HG03520 (cell line): ENCODE results near the gene OR1I1.

ENCODE experiments used
- ATAC-seq: cut with Tn5 transposase; IDR thresholded peaks from one replicate; pipeline ENCODE4 v1.9.1; 2021; ENCODE audit warnings: mild to moderate bottlenecking, moderate library complexity; ENCODE audit not compliant: unreplicated experiment

The OR1I1 gene

DNA sequence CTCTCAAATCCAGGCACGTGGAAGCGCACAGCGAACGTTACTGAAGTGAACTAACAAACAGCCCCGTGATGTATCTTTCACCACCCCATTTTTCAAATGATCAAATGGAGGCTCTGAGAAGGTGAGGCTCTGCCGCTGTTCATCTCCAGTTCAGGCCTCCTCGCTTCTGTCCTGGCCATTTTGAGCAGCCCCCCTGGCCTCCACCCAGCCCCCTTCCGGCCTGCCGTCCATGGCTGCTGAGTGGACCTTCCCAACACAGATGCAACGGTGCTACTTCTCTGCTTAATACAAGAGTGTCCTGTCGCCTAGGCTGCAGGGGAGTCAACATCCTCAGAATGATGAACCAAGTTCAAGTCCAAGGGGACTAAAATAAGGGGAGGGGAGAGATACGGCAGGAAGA is 34.8 kb downstream of the OR1I1 start:
- no peak for ATAC-seq

GRCh38 chr19:15118248-15118647 is 36.2 kb downstream of the OR1I1 start:
- ATAC-seq: no peak

GRCh38 chr19:15118789-15119494 is 36.9 kb downstream of the OR1I1 start:
- ATAC-seq: no peak

- ATAC-seq: no peak
Observed at GRCh38 chr19:15120135-15121026, 38.4 kb downstream of the OR1I1 start.

GRCh38 chr19:15122331-15123030 is 40.5 kb downstream of the OR1I1 start:
- no peak for ATAC-seq

GRCh38 chr19:15123031-15123890 is 41.2 kb downstream of the OR1I1 start:
- ATAC-seq: no peak

DNA sequence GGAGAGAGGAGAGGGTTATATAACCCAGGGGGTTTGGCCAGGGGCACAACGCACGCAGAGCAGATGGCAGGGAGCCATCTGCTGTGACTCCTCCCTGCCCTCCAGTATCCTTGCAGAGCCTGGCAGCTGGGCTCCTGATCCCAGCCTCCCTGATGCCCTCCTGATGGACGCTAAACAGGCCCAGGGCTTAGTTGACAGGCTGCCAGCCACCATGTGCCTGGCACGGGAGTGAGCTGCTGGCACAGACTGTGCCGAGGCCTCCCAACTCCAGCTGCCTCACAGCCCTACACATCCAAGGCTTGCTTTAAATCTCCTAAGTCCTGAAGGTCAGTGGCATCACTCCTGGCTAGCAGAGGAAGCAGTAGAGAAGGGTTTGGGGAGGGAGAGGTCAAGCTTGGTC is 41.9 kb downstream of the OR1I1 start:
- ATAC-seq: no peak

DNA sequence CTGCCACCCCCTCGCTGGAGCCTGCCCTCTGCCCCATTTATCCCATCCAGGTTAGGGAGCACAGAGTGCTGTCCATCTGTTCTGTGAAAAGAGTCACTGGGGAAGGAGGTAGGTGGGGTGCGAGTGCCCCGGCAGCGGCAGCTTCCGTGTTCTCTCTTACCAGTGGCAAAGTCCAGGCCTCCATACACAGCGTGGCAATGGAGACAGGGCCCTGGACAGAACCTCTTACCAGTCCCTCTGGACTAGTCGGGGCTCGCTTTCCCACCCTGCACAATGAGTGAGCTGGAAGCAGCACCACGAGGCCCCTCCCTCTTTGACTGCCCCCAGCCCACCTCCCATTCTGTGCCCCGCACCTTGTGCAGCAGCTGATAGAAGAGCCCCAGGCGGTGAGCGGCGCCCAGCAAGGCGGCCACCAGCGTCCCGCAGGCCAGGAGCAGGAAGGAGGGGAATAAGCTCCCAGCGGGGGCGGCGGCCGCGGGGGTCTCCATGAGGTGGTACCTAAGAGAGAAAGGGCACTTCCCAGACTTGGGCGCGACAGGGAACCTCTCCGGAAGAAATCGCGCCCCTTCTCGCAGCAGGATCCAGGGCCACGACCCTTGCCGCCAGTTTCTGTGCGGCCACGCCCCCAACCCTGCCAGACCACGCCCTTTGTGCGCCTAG is 42.7 kb downstream of the OR1I1 start:
- peak; percentile 1 for ATAC-seq

GRCh38 chr19:15125232-15126067 is 43.4 kb downstream of the OR1I1 start:
- peak; percentile 90 for ATAC-seq

- no peak for ATAC-seq
Observed at GRCh38 chr19:15126131-15126910, 44.3 kb downstream of the OR1I1 start.

GRCh38 chr19:15128162-15128770 is 46.3 kb downstream of the OR1I1 start:
- ATAC-seq: no peak

DNA sequence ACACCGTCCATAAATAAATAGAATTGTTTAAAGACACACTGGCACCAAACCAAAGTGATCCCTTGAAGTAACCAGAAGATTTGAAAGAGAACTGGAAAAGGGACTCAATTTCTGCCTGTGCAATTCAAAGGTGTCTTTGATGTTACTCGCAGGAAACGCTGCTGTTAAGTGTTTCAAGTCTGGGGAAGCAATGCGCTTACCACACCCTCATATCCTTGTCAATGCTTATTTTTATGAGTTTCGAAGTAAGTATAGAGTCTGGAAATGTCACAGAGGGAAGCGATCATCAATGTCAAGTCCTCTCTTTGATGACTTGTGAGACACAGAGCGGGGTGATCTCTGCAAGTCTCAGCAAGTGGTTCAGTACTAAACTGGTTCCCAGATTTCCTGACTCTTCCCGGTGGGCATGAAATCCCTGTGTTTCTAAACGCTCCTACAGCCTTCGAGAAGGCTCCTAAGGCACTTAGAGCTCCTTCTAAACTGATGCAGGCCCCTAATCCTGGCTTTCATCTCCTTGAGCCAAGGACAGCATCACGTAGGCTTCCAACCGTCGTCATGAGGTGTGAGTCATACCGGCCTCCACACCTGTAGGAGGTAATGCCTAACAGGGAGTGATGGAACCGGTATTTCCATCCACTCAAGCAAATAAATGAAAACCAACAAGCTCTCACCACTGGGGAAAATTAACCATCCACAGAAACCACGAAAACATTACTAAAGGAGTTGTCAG is 48.0 kb downstream of the OR1I1 start:
- no peak for ATAC-seq

DNA sequence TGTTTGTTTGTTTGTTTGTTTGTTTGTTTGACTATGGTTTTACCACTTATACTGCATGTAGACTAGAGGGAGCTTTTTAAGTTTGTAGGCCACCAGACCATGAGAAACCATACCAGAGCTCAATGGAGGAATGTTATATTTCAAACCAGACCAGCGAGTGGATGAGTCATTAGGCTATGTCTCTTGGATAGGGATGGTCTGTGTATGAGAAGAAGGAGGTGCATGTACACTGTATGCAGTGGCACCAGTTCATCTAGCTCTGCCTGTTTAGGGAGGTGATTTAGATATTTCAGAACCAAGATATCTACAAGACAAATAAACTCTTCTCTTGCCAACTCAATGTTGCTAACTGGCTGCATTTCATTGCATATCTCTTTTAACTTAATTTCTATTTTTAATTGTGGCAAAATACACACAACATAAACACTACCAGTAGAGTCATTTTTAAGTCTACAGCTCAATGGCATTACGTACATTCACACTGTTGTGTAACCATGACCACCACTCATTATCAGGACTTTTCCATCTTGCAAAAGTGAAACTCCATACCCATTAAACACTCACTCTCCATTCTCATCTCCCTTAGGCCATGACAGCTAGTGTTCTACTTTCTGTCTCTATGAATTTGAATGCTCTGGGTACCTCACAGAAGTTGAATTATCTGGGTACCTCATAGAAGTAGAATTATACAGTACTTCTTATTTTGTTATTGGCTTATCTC is 54.4 kb downstream of the OR1I1 start:
- no peak for ATAC-seq

- ATAC-seq: no peak
Observed at GRCh38 chr19:15137777-15138176, 55.8 kb downstream of the OR1I1 start.

GRCh38 chr19:15138427-15138826 is 56.4 kb downstream of the OR1I1 start:
- ATAC-seq: no peak

DNA sequence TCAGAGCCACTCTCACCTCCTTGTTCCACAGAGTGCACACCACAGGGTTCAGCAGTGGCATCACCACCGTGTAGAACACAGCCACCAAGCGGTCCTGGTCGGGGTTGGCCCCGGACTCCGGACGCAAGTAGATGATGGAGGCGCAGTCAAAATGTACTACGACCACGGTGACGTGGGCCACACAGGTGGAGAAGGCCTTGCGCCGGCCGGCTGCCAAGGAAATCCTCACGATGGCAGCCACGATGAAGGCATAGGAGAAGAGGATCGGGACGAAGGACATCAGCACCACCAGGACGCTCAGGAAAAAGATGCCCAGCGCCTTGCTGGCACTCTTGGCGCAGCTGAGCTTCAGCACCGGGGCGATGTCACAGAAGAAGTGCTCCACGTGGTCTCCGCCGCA is 59.1 kb downstream of the OR1I1 start:
- ATAC-seq: no peak

DNA sequence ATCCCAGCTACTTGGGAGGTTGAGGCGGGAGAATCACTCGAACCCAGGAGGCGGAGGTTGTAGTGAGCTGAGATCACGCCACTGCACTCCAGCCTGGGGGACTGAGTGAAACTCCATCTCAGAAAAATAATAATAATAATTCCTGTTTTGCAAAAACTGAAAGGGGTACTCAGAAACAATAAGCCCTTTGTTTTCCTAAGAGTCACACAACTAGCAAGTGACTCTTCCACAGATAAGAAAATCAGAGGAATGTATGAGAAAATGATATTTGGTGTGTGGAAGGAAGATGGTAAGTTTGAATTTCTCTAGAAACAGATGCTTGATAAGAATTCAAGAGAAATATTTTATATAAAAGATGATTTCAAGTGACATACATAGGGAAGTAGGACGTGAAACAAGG is 60.3 kb downstream of the OR1I1 start:
- ATAC-seq: no peak
